DMS 273 (cell line): ENCODE measurements around the gene SKI.

Source experiments
- DNase-seq: peaks from one replicate; lab custom pipeline; 2025; ENCODE audit not compliant: unreplicated experiment; lab: John Stamatoyannopoulos, UW

SKI gene

GRCh38 chr1:2348346-2349325 is 120.5 kb downstream of the SKI start:
- no peak for DNase-seq

GRCh38 chr1:2349806-2350205 is 121.7 kb downstream of the SKI start:
- no peak for DNase-seq

GRCh38 chr1:2350501-2350900 is 122.4 kb downstream of the SKI start:
- no peak for DNase-seq

- no peak for DNase-seq
Measured at GRCh38 chr1:2350911-2351655, 123.0 kb downstream of the SKI start.

- no peak for DNase-seq
Measured at GRCh38 chr1:2351723-2352122, 123.6 kb downstream of the SKI start.

GRCh38 chr1:2352341-2352896 is 124.3 kb downstream of the SKI start:
- no peak for DNase-seq

GRCh38 chr1:2352897-2353550 is 124.9 kb downstream of the SKI start:
- DNase-seq: no peak

GRCh38 chr1:2353551-2354438 is 125.7 kb downstream of the SKI start:
- no peak for DNase-seq

GRCh38 chr1:2354511-2355372 is 126.6 kb downstream of the SKI start:
- no peak for DNase-seq

GRCh38 chr1:2355373-2356261 is 127.5 kb downstream of the SKI start:
- no peak for DNase-seq

GRCh38 chr1:2356401-2356800 is 128.3 kb downstream of the SKI start:
- no peak for DNase-seq

- DNase-seq: no peak
Measured at GRCh38 chr1:2356911-2357845, 129.1 kb downstream of the SKI start.

- DNase-seq: no peak
Measured at GRCh38 chr1:2358072-2358471, 130.0 kb downstream of the SKI start.

- DNase-seq: no peak
Measured at GRCh38 chr1:2358651-2359640, 130.8 kb downstream of the SKI start.
